Measurements from ENCODE around the gene FLVCR1.

DNA sequence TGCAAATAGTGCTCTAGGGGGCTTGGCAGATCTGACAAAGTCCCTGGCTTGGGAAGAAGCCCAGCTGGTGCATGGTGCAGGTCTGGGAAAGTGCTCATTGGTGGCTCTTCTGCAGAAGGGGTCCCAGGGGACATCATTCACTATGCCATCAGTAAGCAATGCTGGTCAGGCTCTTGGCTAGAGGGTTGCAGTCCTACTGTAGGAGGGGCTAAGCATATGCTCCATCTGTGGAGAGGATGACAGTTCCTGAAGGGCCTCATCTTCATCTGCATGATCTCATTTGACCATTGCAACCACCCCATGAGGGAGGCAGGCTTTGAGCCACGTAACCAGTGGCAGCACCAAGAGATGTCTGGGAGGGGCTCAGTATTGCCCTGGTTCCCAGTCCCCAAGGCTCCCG, 60.7 kb downstream of the FLVCR1 start:
- TF ChIP-seq CTCF (IDR thresholded peaks at IDR 0.05), result no peak
- TF ChIP-seq EP300 (IDR thresholded peaks at IDR 0.05), result no peak
